Stimulated activated naive CD4-positive, alpha-beta T cell (primary cell): ENCODE measurements around the gene LAMC1.

Experiments used
- DNase-seq, 6 experiments: peaks; one replicate each; lab custom pipeline; 2025; lab: John Stamatoyannopoulos, UW

Gene LAMC1

GRCh38 chr1:183021405-183022201, 1.6 kb upstream of the LAMC1 start:
- DNase-seq, result no peak

- DNase-seq, result peak in 1 of 6 experiments; percentile 3
Measured at GRCh38 chr1:183022202-183023145, 746 bp upstream of the LAMC1 start.

GRCh38 chr1:183023601-183024316, 539 bp downstream of the LAMC1 start:
- DNase-seq, result peak in 1 of 6 experiments; percentile 26

DNA sequence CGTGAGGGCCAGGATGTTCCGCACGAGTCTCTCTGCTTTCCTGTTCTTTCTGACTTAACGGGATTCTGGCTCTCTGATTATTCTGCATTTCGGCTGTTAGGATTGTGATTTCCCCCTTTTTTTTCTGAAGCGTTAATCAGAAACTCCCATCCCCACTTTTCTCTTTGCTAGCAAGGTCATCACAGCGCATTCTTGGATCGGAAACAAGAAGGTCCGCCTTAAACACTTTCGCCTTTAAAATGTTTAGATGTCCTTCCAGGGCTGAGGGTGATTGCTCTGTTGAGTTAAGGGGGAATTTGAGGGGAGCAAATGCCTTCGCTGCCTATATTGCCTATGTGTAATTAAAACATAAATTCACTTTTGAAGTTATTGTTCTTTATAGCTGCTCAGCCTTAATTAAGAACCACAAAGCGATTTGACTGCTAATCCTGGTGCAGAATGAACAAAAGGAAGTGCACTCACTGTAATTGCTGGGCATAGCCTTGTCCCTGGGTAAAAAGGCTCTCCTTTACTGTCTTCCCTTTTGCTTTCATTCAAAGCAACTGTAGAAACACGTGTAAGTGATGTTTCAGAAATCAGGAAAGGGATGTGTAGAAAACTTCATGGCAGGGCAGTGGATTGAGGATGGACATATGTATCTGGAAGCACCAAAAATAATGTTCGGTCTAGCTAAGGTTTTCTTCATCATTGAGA, 1.2 kb downstream of the LAMC1 start:
- peak in 1 of 6 experiments; percentile 7 for DNase-seq

DNA sequence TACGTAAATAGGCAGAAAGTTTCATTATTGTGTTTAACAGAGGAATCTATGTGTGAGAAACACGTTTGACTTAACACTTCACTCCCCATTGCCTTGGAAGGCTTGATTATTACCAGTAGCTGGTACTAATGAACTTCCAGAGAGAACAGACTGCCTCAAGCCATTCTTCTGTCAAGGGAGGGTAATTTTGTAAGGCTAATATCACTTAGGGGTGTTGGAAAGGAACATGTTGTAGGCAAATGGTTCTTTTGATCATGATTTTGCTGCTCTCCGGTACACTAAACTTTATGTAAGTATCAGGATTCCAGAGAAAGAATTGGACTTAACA, 1.8 kb downstream of the LAMC1 start:
- DNase-seq, result no peak

- DNase-seq, result no peak
Measured at GRCh38 chr1:183025782-183026774, 2.9 kb downstream of the LAMC1 start.

- DNase-seq, result no peak
Measured at GRCh38 chr1:183027031-183027430, 3.8 kb downstream of the LAMC1 start.

DNA sequence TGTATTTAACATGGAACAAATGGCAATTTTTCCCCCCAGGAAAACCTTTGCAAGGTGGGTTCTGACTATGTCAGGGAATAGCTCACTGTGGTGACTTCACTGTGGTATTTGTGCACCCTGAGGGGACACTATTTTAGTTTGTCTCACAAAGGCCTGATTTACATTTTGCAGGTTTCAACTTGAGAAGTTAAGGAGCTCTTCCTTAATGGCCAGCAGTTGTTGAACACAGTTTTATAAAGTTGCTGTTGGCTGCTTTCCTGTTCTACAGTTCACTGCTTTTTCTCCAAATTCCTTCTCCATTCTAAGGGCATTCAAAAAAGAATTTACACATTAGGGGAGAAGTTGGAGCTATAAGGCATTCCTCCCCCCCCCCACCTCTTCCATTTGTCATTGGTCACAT, 4.6 kb downstream of the LAMC1 start:
- no peak for DNase-seq

DNA sequence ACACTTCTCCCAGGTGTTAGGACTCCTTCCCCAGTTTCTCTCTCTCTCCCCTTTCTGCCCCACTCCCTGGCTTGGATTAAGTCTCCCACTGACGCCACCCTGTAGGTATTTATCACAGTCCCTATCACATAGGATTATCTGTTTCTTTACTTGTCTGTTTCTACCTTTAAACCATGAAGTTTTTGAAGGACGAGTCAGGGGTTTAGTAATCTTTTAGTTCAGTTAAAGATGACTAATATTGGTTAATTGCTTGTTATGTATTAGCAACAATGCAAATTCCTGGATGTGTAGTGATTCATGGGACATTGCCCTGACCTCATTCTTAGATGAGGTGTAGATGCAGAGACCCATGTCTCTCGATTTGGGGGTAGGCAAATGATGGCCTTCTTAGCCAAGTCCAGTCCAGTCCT, 6.4 kb downstream of the LAMC1 start:
- DNase-seq, result no peak

DNA sequence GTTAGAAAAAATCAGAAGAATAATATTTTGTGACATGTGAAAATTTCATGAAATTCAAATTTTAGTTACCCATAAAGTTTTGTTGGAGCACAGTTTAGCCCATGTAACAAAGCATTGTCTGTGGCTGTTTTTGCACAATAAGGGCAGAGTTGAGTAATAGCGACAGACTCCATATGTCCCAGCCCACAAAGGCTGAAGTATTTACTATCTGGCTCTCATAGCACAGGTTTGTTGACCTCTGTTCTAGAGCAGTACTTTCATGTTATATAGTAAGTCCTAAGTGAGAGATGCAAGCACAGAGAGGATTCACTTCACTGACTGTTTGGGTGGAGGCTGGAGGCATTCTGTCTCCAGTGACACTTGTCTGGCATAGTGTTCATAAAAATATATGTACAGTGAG, 6.8 kb downstream of the LAMC1 start:
- DNase-seq, result no peak

GRCh38 chr1:183032122-183032921, 9.1 kb downstream of the LAMC1 start:
- DNase-seq, result no peak

- DNase-seq, result peak in 4 of 6 experiments; percentile 3 to 67 (median 64)
Measured at GRCh38 chr1:183033205-183033604, 10.0 kb downstream of the LAMC1 start.

GRCh38 chr1:183034682-183035081, 11.5 kb downstream of the LAMC1 start:
- no peak for DNase-seq

- DNase-seq, result no peak
Measured at GRCh38 chr1:183038333-183038866, 15.2 kb downstream of the LAMC1 start.

DNA sequence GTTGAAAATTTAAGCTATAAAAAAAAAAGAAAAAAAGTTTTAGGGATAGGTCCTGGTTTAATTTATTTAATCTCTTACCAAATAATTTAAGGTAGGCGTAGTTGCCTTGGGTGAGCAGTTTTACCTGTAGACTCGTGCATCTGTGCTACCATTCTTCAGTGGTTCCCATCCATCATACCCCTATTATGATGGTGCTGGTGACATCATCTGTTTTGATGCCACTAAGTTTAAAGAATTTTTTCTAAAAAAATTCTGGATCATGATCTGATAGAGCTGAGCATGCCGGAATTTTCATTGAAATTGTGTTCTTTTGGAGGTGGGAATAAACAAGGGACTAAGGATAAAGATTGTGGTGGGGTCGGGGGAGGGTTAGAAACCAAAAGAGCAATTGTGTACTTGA, 15.7 kb downstream of the LAMC1 start:
- DNase-seq, result no peak

DNA sequence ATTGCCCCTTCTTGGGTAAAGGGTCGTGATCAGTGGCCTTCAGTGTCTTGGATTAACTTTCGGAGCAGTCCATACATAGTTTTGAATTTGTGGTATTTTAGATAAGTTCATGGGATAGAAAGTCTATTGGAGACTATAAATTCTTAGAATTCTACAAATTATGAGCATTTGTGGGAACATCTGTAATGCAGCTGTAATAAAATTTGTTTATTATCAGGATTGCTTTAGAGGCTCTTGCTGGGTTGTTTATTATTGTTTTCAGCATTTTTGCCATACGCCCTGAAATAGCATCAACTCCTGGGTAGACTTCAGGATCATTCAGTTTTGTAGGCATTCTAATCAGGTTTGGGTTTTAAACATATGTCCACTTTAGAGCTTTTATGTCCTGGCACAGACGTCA, 16.1 kb downstream of the LAMC1 start:
- no peak for DNase-seq

- DNase-seq, result no peak
Measured at GRCh38 chr1:183039985-183040447, 16.8 kb downstream of the LAMC1 start.

DNA sequence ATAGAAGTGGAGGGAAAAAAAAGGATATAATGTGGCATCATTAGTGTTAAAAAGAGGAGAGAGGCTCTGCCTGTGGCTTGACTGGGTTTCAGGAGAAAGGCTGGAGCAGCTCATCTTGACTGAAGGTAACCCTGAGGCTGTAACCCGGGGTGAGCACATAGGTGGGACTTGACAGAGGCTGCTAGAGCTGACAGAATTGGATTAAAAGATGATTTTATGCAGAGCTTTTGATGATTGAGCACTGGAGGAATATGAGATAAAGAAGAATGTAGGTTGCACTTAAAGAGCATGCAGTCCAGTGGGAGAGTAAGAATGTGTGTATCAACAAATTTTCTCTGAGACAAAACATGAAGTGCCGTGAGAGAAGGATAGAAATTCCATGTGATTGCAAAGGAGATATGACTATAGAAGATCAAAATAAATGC, 17.3 kb downstream of the LAMC1 start:
- DNase-seq, result no peak

GRCh38 chr1:183043254-183043653, 20.0 kb downstream of the LAMC1 start:
- DNase-seq, result no peak
